HEK293 (cell line): ENCODE measurements around the gene SUSD4.

Experiments
- BCL11A ChIP-seq: fragments of 450-650 bp; formaldehyde crosslinking; IDR thresholded peaks from 2 replicates; pipeline ENCODE4 v1.5.1; 2016; ENCODE audit warnings: low read depth, missing biosample characterization, missing genetic modification characterization
- EGR2 ChIP-seq: fragments of 450-650 bp; formaldehyde crosslinking; IDR thresholded peaks from 2 replicates; pipeline ENCODE4 v1.5.1; 2016; ENCODE audit warnings: low read depth, missing biosample characterization, missing genetic modification characterization
- GLIS1 ChIP-seq: fragments of 450-650 bp; formaldehyde crosslinking; IDR thresholded peaks from 2 replicates; pipeline ENCODE4 v1.5.1; 2016; ENCODE audit warnings: missing biosample characterization, missing genetic modification characterization
- HOXC10 ChIP-seq: sonication (generic); formaldehyde crosslinking; IDR thresholded peaks from 2 replicates; pipeline ENCODE4 v1.8.1; 2023; ENCODE audit warnings: mild to moderate bottlenecking, missing genetic modification reagents
- INSM2 ChIP-seq: fragments of 450-650 bp; formaldehyde crosslinking; IDR thresholded peaks from 2 replicates; pipeline ENCODE4 v1.5.1; 2016; ENCODE audit warnings: missing biosample characterization, missing genetic modification characterization
- KLF8 ChIP-seq: fragments of 450-650 bp; formaldehyde crosslinking; IDR thresholded peaks from 2 replicates; pipeline ENCODE4 v1.5.1; 2016; ENCODE audit warnings: missing biosample characterization, missing genetic modification characterization
- MYNN ChIP-seq: fragments of 450-650 bp; formaldehyde crosslinking; IDR thresholded peaks from 2 replicates; pipeline ENCODE4 v1.5.1; 2016; ENCODE audit warnings: missing biosample characterization, missing genetic modification characterization, borderline replicate concordance
- PATZ1 ChIP-seq: fragments of 450-650 bp; formaldehyde crosslinking; IDR thresholded peaks from 2 replicates; pipeline ENCODE4 v1.5.1; 2016; ENCODE audit warnings: missing biosample characterization, missing genetic modification characterization
- PRDM1 ChIP-seq: fragments of 450-650 bp; formaldehyde crosslinking; IDR thresholded peaks from 2 replicates; pipeline ENCODE4; 2016; ENCODE audit warnings: missing biosample characterization, missing genetic modification characterization
- PRDM10 ChIP-seq: fragments of 450-650 bp; formaldehyde crosslinking; IDR thresholded peaks from 2 replicates; pipeline ENCODE4 v1.5.1; 2016; ENCODE audit warnings: missing biosample characterization, missing genetic modification characterization
- RBAK ChIP-seq: fragments of 450-650 bp; formaldehyde crosslinking; IDR thresholded peaks from 2 replicates; pipeline ENCODE4 v1.5.1; 2016; ENCODE audit warnings: missing biosample characterization, missing genetic modification characterization
- SCRT1 ChIP-seq: fragments of 450-650 bp; formaldehyde crosslinking; IDR thresholded peaks from 2 replicates; pipeline ENCODE4 v1.5.1; 2016; ENCODE audit warnings: missing biosample characterization, missing genetic modification characterization, borderline replicate concordance
- SP3 ChIP-seq: fragments of 450-650 bp; formaldehyde crosslinking; IDR thresholded peaks from 2 replicates; pipeline ENCODE4 v1.5.1; 2016; ENCODE audit warnings: missing biosample characterization, missing genetic modification characterization
- ZBTB17 ChIP-seq: fragments of 450-650 bp; formaldehyde crosslinking; IDR thresholded peaks from 2 replicates; pipeline ENCODE4 v1.5.1; 2016; ENCODE audit warnings: missing biosample characterization, missing genetic modification characterization
- ZBTB26 ChIP-seq: fragments of 450-650 bp; formaldehyde crosslinking; optimal IDR thresholded peaks from 2 replicates; pipeline ENCODE3; 2016; ENCODE audit warnings: missing biosample characterization, mild to moderate bottlenecking, missing genetic modification characterization
- ZBTB6 ChIP-seq: fragments of 450-650 bp; formaldehyde crosslinking; IDR thresholded peaks from 2 replicates; pipeline ENCODE4 v1.5.1; 2017; ENCODE audit warnings: missing biosample characterization, missing genetic modification characterization
- ZBTB7A ChIP-seq: fragments of 450-650 bp; formaldehyde crosslinking; IDR thresholded peaks from 2 replicates; pipeline ENCODE4 v1.5.1; 2016; ENCODE audit warnings: low read depth, missing biosample characterization, missing genetic modification characterization
- ZEB2 ChIP-seq: fragments of 450-650 bp; formaldehyde crosslinking; IDR thresholded peaks from 2 replicates; pipeline ENCODE4 v1.5.1; 2016; ENCODE audit warnings: missing biosample characterization, missing genetic modification characterization
- ZFHX2 ChIP-seq: fragments of 450-650 bp; formaldehyde crosslinking; conservative IDR thresholded peaks from 2 replicates; pipeline ENCODE4 v1.5.1; 2016; ENCODE audit warnings: missing biosample characterization, missing genetic modification characterization
- ZFP41 ChIP-seq: fragments of 450-650 bp; formaldehyde crosslinking; IDR thresholded peaks from 2 replicates; pipeline ENCODE4 v1.5.1; 2016; ENCODE audit warnings: missing biosample characterization, missing genetic modification characterization, borderline replicate concordance
- ZNF10 ChIP-seq: fragments of 450-650 bp; formaldehyde crosslinking; IDR thresholded peaks from 2 replicates; pipeline ENCODE4 v1.5.1; 2017; ENCODE audit warnings: missing biosample characterization, missing genetic modification characterization
- ZNF175 ChIP-seq: fragments of 450-650 bp; formaldehyde crosslinking; IDR thresholded peaks from 2 replicates; pipeline ENCODE4 v1.5.1; 2016; ENCODE audit warnings: missing biosample characterization, missing genetic modification characterization
- ZNF416 ChIP-seq: fragments of 450-650 bp; formaldehyde crosslinking; IDR thresholded peaks from 2 replicates; pipeline ENCODE4 v1.5.1; 2016; ENCODE audit warnings: missing biosample characterization, missing genetic modification characterization
- ZNF423 ChIP-seq: fragments of 450-650 bp; formaldehyde crosslinking; IDR thresholded peaks from 2 replicates; pipeline ENCODE4 v1.5.1; 2016; ENCODE audit warnings: missing biosample characterization, missing genetic modification characterization
- ZNF501 ChIP-seq: fragments of 450-650 bp; formaldehyde crosslinking; IDR thresholded peaks from 2 replicates; pipeline ENCODE4 v1.5.1; 2016; ENCODE audit warnings: missing biosample characterization, missing genetic modification characterization
- ZNF549 ChIP-seq: fragments of 450-650 bp; IDR thresholded peaks from 2 replicates; pipeline ENCODE4 v1.5.1; 2018; ENCODE audit warnings: missing biosample characterization, missing genetic modification characterization, mild to moderate bottlenecking, inconsistent platforms, moderate library complexity
- ZNF600 ChIP-seq: fragments of 450-650 bp; formaldehyde crosslinking; IDR thresholded peaks from 2 replicates; pipeline ENCODE4 v1.5.1; 2016; ENCODE audit warnings: missing biosample characterization, missing genetic modification characterization
- ZNF76 ChIP-seq: fragments of 450-650 bp; formaldehyde crosslinking; IDR thresholded peaks from 2 replicates; pipeline ENCODE4; 2016; ENCODE audit warnings: low read depth, missing biosample characterization, missing genetic modification characterization, borderline replicate concordance
- ZNF777 ChIP-seq: fragments of 450-650 bp; formaldehyde crosslinking; IDR thresholded peaks from 2 replicates; pipeline ENCODE4 v1.5.1; 2017; ENCODE audit warnings: missing biosample characterization, missing genetic modification characterization, borderline replicate concordance

SUSD4 gene

GRCh38 chr1:223364685-223365382 is 858 bp upstream of the SUSD4 start (continued):
- TF ChIP-seq ZFHX2 (peak; percentile 71), EGR2 (tag by site-specific recombination) (peak; percentile 48), BCL11A (tag by site-specific recombination) (0 out of 2 replicates have a peak, but pooled peaks have one; percentile 13), ZNF416 (no peak), ZNF549 (no peak), KLF8 (tag by site-specific recombination) (peak; percentile 36; the same call in 1 of the 2 replicates), ZNF175 (tag by site-specific recombination) (no peak), SP3 (tag by site-specific recombination) (peak; percentile 58; the same call in 1 of the 2 replicates), ZNF777 (tag by site-specific recombination) (peak; percentile 65; the same call in 1 of the 2 replicates), ZBTB26 (tag by site-specific recombination) (peak; percentile 75), ZBTB6 (tag by site-specific recombination) (no peak), ZNF501 (0 out of 2 replicates have a peak, but pooled peaks have one; percentile 20), ZBTB7A (tag by site-specific recombination) (peak; percentile 79), MYNN (tag by site-specific recombination) (0 out of 2 replicates have a peak, but pooled peaks have one; percentile 39), GLIS1 (peak; percentile 61), HOXC10 (0 out of 2 replicates have a peak, but pooled peaks have one; percentile 11), ZNF76 (peak; percentile 46; the same call in 1 of the 2 replicates), PRDM1 (peak; percentile 22; the same call in 1 of the 2 replicates), ZBTB17 (tag by site-specific recombination) (peak; percentile 84), ZNF10 (no peak), PATZ1 (tag by site-specific recombination) (peak; percentile 84), SCRT1 (tag by site-specific recombination) (no peak), RBAK (tag by site-specific recombination) (no peak), PRDM10 (tag by site-specific recombination) (peak; percentile 87), ZFP41 (tag by site-specific recombination) (no peak), ZNF423 (tag by site-specific recombination) (no peak), ZNF600 (tag by site-specific recombination) (peak; percentile 64; the same call in 1 of the 2 replicates), INSM2 (tag by site-specific recombination) (0 out of 2 replicates have a peak, but pooled peaks have one; percentile 29), ZEB2 (peak; percentile 60)
